ENCODE data around the gene FBXL20. TPM values are rescaled to one million over a fixed set of nuclear protein-coding genes. Genes with fewer than 3 reads are reported as not detected.

FBXL20 gene
- total RNA-seq, 1 experiment from 2014 or later: 9.9 TPM

- BruUV-seq (replicated peaks): no TSS peak
- ATAC-seq (no peak), DNase-seq (ENCODE audit: low read depth, low spot score) (no peak)
- POLR2A ChIA-PET: interaction anchor here (0.5 kb wide), 1 partner anchor 114 kb away, joined by 6 read pairs; no protein-coding TSS in a partner anchor
- H3K4me3 ChIP-seq (ENCODE audit: low read depth in 2 of 2, low read length in 2 of 2): no peak overlapping the region
- no peaks in the 10 kb centered on the region for H3K27me3 ChIP-seq (ENCODE audit: control insufficient read depth, insufficient read depth, low read length)
- no peaks in the 10 kb centered on the region for H3K36me3 ChIP-seq (ENCODE audit: control insufficient read depth, insufficient read depth, low read length)
- CTCF ChIA-PET: no interaction called here
- no peaks in the 10 kb centered on the region for H3K9me3 ChIP-seq (ENCODE audit: control insufficient read depth, insufficient read depth, low read depth, low read length)
- in situ Hi-C loops (cut with HindIII; ENCODE audit: low pct_unique_long_range_greater_than_20kb, low sequenced_read_pairs) (no loop called here), intact Hi-C loops (cut with micrococcal nuclease; ENCODE audit: unreplicated experiment) (no loop called here)
- no peaks in the 10 kb centered on the region for H3K4me1 ChIP-seq (ENCODE audit: control insufficient read depth, insufficient read depth, low read length)
- TF ChIP-seq SIN3A (IDR thresholded peaks at IDR 0.05; ENCODE audit: borderline replicate concordance, insufficient read depth, low read depth, low read length): no peak
- no peak for TF ChIP-seq CTCF (IDR thresholded peaks at IDR 0.05)
- TF ChIP-seq POLR2AphosphoS5 (IDR thresholded peaks at IDR 0.05; ENCODE audit: low read depth, low read length): no peak
- no peak for TF ChIP-seq REST (IDR thresholded peaks at IDR 0.05; ENCODE audit: insufficient read depth in 1 of 2, low read depth in 2 of 2, low read length in 1 of 2)
- no peak for TF ChIP-seq TCF7L2 (IDR thresholded peaks at IDR 0.05; ENCODE audit: low read depth, low read length)
- H3K27ac ChIP-seq (ENCODE audit: low read length): no peak overlapping the region
Observed at GRCh38 chr17:39327109-39327508, 74.3 kb downstream of the FBXL20 start.

GRCh38 chr17:39325528-39326240 is 75.7 kb downstream of the FBXL20 start:
- Histone ChIP-seq H3K9me3 (ENCODE audit: control insufficient read depth, insufficient read depth, low read depth, low read length) (no peaks in the 10 kb centered on the region), H3K27ac (ENCODE audit: low read length) (no peak overlapping the region), H3K4me3 (ENCODE audit: low read depth in 2 of 2, low read length in 2 of 2) (no peak overlapping the region), H3K27me3 (ENCODE audit: control insufficient read depth, insufficient read depth, low read length) (no peaks in the 10 kb centered on the region), H3K36me3 (ENCODE audit: control insufficient read depth, insufficient read depth, low read length) (no peaks in the 10 kb centered on the region), H3K4me1 (ENCODE audit: control insufficient read depth, insufficient read depth, low read length) (no peaks in the 10 kb centered on the region)
- BruUV-seq (replicated peaks): no TSS peak
- no peak for ATAC-seq
- DNase-seq (ENCODE audit: low read depth, low spot score): no peak
- ChIA-PET POLR2A (no interaction called here), CTCF (no interaction called here)
- intact Hi-C loops (cut with micrococcal nuclease; ENCODE audit: unreplicated experiment): no loop called here
- TF ChIP-seq POLR2AphosphoS5 (IDR thresholded peaks at IDR 0.05; ENCODE audit: low read depth, low read length): no peak
- in situ Hi-C loops (cut with HindIII; ENCODE audit: low pct_unique_long_range_greater_than_20kb, low sequenced_read_pairs): no loop called here

- CTCF ChIA-PET: interaction anchor here (0.7 kb wide), 1 partner anchor 34 kb away, joined by 3 read pairs; no protein-coding TSS in a partner anchor
- no peaks in the 10 kb centered on the region for H3K9me3 ChIP-seq (ENCODE audit: control insufficient read depth, insufficient read depth, low read depth, low read length)
- TF ChIP-seq SIN3A (IDR thresholded peaks at IDR 0.05; ENCODE audit: borderline replicate concordance, insufficient read depth, low read depth, low read length) (no peak), CTCF (IDR thresholded peaks at IDR 0.05) (no peak), REST (IDR thresholded peaks at IDR 0.05; ENCODE audit: insufficient read depth in 1 of 2, low read depth in 2 of 2, low read length in 1 of 2) (no peak), TCF7L2 (IDR thresholded peaks at IDR 0.05; ENCODE audit: low read depth, low read length) (no peak), POLR2AphosphoS5 (IDR thresholded peaks at IDR 0.05; ENCODE audit: low read depth, low read length) (no peak)
- no peaks in the 10 kb centered on the region for H3K27me3 ChIP-seq (ENCODE audit: control insufficient read depth, insufficient read depth, low read length)
- no peak for ATAC-seq
- no TSS peak for BruUV-seq (replicated peaks)
- POLR2A ChIA-PET: no interaction called here
- no peaks in the 10 kb centered on the region for H3K36me3 ChIP-seq (ENCODE audit: control insufficient read depth, insufficient read depth, low read length)
- in situ Hi-C loops (cut with HindIII; ENCODE audit: low pct_unique_long_range_greater_than_20kb, low sequenced_read_pairs): no loop called here
- no peaks in the 10 kb centered on the region for H3K4me1 ChIP-seq (ENCODE audit: control insufficient read depth, insufficient read depth, low read length)
- no peak overlapping the region for H3K27ac ChIP-seq (ENCODE audit: low read length)
- no peak for DNase-seq (ENCODE audit: low read depth, low spot score)
- intact Hi-C loops (cut with micrococcal nuclease; ENCODE audit: unreplicated experiment): no loop called here
- H3K4me3 ChIP-seq (ENCODE audit: low read depth in 2 of 2, low read length in 2 of 2): no peak overlapping the region
Observed at GRCh38 chr17:39318636-39319035, 82.8 kb downstream of the FBXL20 start.
